Tibial nerve (tissue), 4 donors: ENCODE results near the gene LTBP2. TPM values are rescaled to one million over a fixed set of nuclear protein-coding genes. Genes with fewer than 3 reads are reported as not detected.
A peak's percentile ranks its signal among the peaks of the same experiment; 100 is the strongest.

ENCODE experiments used
- DNase-seq, 2 donors: peaks; one replicate each; pipeline ENCODE4 v3.0.0-alpha.2; 2019; ENCODE audit warnings: low spot score in 2 of 2
- H3K27ac ChIP-seq, 4 donors: fragments of 200-600 bp; sonication (generic) in 3 of 4; one replicate each; pipeline ENCODE4 v1.5.1; 2017 to 2019; ENCODE audit warnings: mild to moderate bottlenecking in 1 of 4
- H3K27me3 ChIP-seq, 2 donors: fragments of 200-600 bp; sonication (generic) in 1 of 2; one replicate each; pipeline versions ENCODE4 v1.5.1 to v1.6.0; 2017 to 2019
- H3K36me3 ChIP-seq, 3 donors: fragments of 200-600 bp; sonication (generic); one replicate each; pipeline ENCODE4 v1.5.1; 2018 to 2019
- H3K4me1 ChIP-seq, 4 donors: fragments of 200-600 bp; sonication (generic) in 3 of 4; one replicate each; pipeline ENCODE4 v1.5.1; 2017 to 2019
- H3K4me3 ChIP-seq, 4 donors: fragments of 200-600 bp; sonication (generic) in 3 of 4; one replicate each; pipeline ENCODE4 v1.5.1; 2017 to 2019; ENCODE audit warnings: mild to moderate bottlenecking in 1 of 4, moderate library complexity in 1 of 4
- H3K9me3 ChIP-seq, 4 donors: fragments of 200-600 bp; sonication (generic) in 3 of 4; one replicate each; pipeline ENCODE4 v1.5.1; 2017 to 2019
- EP300 ChIP-seq, 2 donors: sonication (generic); formaldehyde crosslinking; IDR thresholded peaks; one replicate each; pipeline ENCODE4 v1.6.1; 2017; ENCODE audit warnings: antibody characterized with exemption in 2 of 2, mild to moderate bottlenecking in 1 of 2
- POLR2A ChIP-seq, 2 donors: fragments of 450-650 bp; IDR thresholded peaks; one replicate each; pipeline ENCODE4 v1.6.1; 2017; ENCODE audit warnings: antibody characterized with exemption in 2 of 2, mild to moderate bottlenecking in 2 of 2, moderate library complexity in 2 of 2
- WGBS, 2 donors: methylation state at CpG; one replicate each; pipeline ENCODE4 v1.1.5; 2018; 5-methylcytosine and 5-hydroxymethylcytosine counted together
- total RNA-seq, 4 donors: library from RNA; depleted of rRNA; stranded (reverse); fragments of >200 nt; gene quantifications; one replicate each; pipeline ENCODE4 v1.1.0, GENCODE V29; 2016
- TF ChIP-seq, protein P1 (sequence below), 5 experiments: fragments of 200-600 bp in 3 of 5; fragments of 450-650 bp in 2 of 5; sonication (generic) in 3 of 5; IDR thresholded peaks; one replicate each; pipeline ENCODE4 v1.5.1; 2016 to 2019; ENCODE audit warnings: antibody characterized with exemption in 5 of 5, mild to moderate bottlenecking in 3 of 5, moderate library complexity in 2 of 5

LTBP2 gene
- total RNA-seq, 4 donors from 2014 or later = 67.1 to 276 (median 134) TPM

DNA sequence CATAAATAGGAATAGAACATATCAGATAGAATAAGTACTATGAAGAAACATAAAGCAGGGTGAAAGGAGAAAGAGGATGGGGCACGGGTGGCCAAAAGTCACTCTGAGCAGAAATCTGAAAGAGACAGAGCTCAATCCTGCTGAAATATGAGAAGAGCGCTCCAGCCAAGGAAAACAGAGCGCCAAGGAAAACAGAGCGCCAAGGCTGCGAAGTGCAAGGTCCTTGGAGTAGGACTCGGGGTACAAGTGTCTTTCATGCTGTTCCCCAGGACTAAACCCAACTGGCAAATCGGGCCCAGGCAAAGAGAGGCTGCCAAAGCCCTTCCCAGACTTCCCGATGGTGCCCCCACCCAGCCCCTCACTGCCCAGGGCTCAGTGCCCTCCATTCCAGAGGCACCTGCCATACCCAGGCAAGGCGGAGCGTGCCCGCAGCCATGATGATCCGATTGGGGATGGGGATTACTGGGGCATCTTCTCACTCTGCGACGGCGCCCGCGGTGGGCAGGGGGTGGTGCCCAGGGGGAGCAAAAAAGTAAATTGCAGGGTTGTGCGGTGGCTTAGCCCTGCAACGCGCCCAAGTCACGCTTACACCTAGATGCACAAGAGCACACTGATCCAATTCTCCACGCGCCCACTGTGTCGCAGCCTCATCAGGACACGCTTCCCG lies 1.7 kb downstream of the LTBP2 start:
- H3K4me3 ChIP-seq = peak overlapping the region in 2 of 4 donors; percentile 71 to 84
- H3K9me3 ChIP-seq = no peaks in the 10 kb centered on the region
- peak overlapping the region in 2 of 4 donors; percentile 81 to 84 for H3K27ac ChIP-seq
- TF ChIP-seq EP300 (IDR thresholded peaks at IDR 0.05) (no peak), POLR2A (IDR thresholded peaks at IDR 0.05) (no peak)
- TF ChIP-seq, protein P1, sequence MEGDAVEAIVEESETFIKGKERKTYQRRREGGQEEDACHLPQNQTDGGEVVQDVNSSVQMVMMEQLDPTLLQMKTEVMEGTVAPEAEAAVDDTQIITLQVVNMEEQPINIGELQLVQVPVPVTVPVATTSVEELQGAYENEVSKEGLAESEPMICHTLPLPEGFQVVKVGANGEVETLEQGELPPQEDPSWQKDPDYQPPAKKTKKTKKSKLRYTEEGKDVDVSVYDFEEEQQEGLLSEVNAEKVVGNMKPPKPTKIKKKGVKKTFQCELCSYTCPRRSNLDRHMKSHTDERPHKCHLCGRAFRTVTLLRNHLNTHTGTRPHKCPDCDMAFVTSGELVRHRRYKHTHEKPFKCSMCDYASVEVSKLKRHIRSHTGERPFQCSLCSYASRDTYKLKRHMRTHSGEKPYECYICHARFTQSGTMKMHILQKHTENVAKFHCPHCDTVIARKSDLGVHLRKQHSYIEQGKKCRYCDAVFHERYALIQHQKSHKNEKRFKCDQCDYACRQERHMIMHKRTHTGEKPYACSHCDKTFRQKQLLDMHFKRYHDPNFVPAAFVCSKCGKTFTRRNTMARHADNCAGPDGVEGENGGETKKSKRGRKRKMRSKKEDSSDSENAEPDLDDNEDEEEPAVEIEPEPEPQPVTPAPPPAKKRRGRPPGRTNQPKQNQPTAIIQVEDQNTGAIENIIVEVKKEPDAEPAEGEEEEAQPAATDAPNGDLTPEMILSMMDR (IDR thresholded peaks at IDR 0.05) = no peak
- no peaks in the 10 kb centered on the region for H3K27me3 ChIP-seq
- H3K36me3 ChIP-seq = no peaks in the 10 kb centered on the region
- no peak for DNase-seq
- H3K4me1 ChIP-seq = peaks cover 0 to 58% (median 10%) of the 10 kb centered on the region in 4 donors
- WGBS, 2 donors = 75 to 78% methylated on average over 25 of the region's 26 CpGs

DNA sequence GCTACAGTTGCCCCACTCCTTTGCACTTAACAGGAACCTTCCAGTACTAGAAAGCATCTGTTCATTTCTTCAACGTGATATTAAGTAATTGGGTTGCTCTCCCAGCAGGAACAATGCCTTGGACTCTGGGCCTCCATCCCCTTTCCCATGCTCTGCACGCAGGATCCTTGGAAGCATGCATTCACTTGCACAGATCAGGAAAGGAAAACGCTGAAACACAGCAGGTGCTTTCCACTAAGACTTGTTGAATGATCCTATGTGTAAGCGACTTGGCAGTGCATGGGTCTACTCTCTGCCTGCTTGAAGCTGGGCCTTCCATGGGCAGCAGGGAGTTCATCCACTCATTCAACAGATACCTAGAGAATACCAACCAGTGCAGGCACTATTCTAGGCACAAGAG lies 2.3 kb downstream of the LTBP2 start:
- Histone ChIP-seq H3K36me3 (no peaks in the 10 kb centered on the region), H3K4me3 (peak overlapping the region in 1 of 4 donors; percentile 84), H3K27me3 (no peaks in the 10 kb centered on the region), H3K27ac (peak overlapping the region in 1 of 4 donors; percentile 84), H3K4me1 (peaks cover 0 to 64% (median 13%) of the 10 kb centered on the region in 4 donors), H3K9me3 (no peaks in the 10 kb centered on the region)
- TF ChIP-seq EP300 (IDR thresholded peaks at IDR 0.05) = no peak
- TF ChIP-seq, protein P1 (IDR thresholded peaks at IDR 0.05) = no peak
- no peak for TF ChIP-seq POLR2A (IDR thresholded peaks at IDR 0.05)
- 48 to 49% methylated on average over 4 of the region's 4 CpGs for WGBS, 2 donors
- no peak for DNase-seq

DNA sequence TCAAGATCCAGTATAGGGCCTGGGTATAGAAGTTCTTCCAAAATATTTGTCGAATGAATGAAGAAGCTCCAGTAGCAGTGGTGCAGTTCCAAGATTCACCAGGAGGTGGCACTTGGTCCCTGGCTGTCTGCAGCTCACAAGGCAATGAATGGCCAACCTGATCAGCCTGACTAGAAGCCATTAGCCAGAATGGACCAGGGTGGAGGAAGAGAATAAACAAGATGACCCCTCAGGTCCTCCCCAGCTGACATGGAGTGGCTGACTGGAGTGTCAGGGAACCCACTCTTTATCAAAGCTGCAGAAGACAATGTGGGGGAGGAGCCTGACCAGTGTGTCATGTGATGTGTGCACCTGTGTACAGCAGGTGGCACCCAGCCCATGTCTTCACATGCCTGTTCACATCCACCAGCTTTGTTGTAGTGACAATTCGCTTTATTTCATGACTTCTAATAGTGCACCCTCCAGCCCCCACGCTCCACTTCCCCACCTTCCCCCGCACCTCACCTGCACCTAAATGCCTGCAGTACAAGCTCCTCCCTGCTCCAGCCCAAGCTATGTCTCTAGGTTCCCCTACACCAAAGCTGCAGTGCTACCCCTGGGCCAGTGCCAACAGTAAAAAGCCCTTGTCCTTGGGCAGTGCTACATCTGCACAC lies 3.0 kb downstream of the LTBP2 start:
- Histone ChIP-seq H3K9me3 (no peaks in the 10 kb centered on the region), H3K27ac (no peak overlapping the region), H3K36me3 (no peaks in the 10 kb centered on the region), H3K4me1 (peaks cover 0 to 70% (median 14%) of the 10 kb centered on the region in 4 donors), H3K4me3 (peak overlapping the region in 1 of 4 donors; percentile 84), H3K27me3 (no peaks in the 10 kb centered on the region)
- TF ChIP-seq POLR2A (IDR thresholded peaks at IDR 0.05) (no peak), EP300 (IDR thresholded peaks at IDR 0.05) (peak in 1 of 2 donors; percentile 42)
- TF ChIP-seq, protein P1 (IDR thresholded peaks at IDR 0.05) = peak; percentile 92 to 98 (median 97)
- WGBS, 2 donors = 56 to 64% methylated on average over 4 of the region's 4 CpGs
- peak; percentile 92 to 99 for DNase-seq

DNA sequence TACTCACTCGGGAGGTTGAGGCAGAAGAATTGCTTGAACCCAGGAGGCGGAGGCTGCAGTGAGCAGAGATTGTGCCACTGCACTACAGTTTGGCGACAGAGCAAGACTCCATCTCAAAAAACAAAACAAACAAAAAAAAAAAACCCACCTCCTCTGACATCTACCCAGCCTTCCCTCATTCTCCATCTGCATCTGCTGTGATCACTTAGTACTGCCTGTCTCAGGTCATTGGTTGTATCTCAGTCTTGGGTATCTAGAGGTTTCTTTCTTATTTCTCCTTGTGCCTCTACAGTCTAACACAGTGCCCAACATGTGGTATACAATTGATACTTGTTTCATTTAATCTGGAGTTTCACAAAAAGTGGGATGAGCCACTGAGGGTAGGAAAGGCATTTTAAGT lies 5.3 kb downstream of the LTBP2 start:
- no peaks in the 10 kb centered on the region for H3K27me3 ChIP-seq
- 88 to 90% methylated on average over 3 of the region's 3 CpGs for WGBS, 2 donors
- TF ChIP-seq EP300 (IDR thresholded peaks at IDR 0.05) (no peak), POLR2A (IDR thresholded peaks at IDR 0.05) (no peak)
- TF ChIP-seq, protein P1 (IDR thresholded peaks at IDR 0.05) = no peak
- peaks cover 0 to 57% (median 14%) of the 10 kb centered on the region in 4 donors for H3K4me1 ChIP-seq
- no peak overlapping the region for H3K27ac ChIP-seq
- DNase-seq = no peak
- H3K4me3 ChIP-seq = no peak overlapping the region
- no peaks in the 10 kb centered on the region for H3K9me3 ChIP-seq
- H3K36me3 ChIP-seq = peaks cover 0 to 13% (median 0%) of the 10 kb centered on the region in 3 donors
